Psoas muscle (tissue), 8 donors: ENCODE data around the gene POLR2H. TPM values are rescaled to one million over a fixed set of nuclear protein-coding genes. Genes with fewer than 3 reads are reported as not detected.

Experiments
- ATAC-seq, 4 donors: fragments of 200-7000 bp; cut with Tn5 transposase; one replicate each; pipeline ENCODE4 v1.9.1; 2020; ENCODE audit warnings: moderate library complexity in 3 of 4, mild to moderate bottlenecking in 2 of 4
- DNase-seq, 2 donors: peaks; one replicate each; pipeline ENCODE4 v3.0.0-alpha.2; 2020
- H3K27ac ChIP-seq: fragments of 200-600 bp; one replicate; pipeline ENCODE4 v1.8.0; 2022
- H3K27me3 ChIP-seq, 3 donors: fragments of 200-600 bp in 1 of 3; one replicate each; pipeline versions ENCODE4 v1.6.1 to v1.8.0; 2013 to 2022; ENCODE audit warnings: low read length in 2 of 3, mild to moderate bottlenecking in 2 of 3, moderate library complexity in 1 of 3; ENCODE audit not compliant: insufficient read depth in 3 of 3
- H3K36me3 ChIP-seq, 2 donors: fragments of 200-600 bp in 1 of 2; one replicate each; pipeline versions ENCODE4 v1.6.1 to v1.8.0; 2013 to 2022; ENCODE audit warnings: low read depth in 1 of 2, mild to moderate bottlenecking in 1 of 2, moderate library complexity in 1 of 2; ENCODE audit not compliant: insufficient read depth in 1 of 2
- H3K4me1 ChIP-seq: fragments of 200-600 bp; one replicate; pipeline ENCODE4 v1.8.0; 2022
- H3K4me3 ChIP-seq: fragments of 200-600 bp; one replicate; pipeline ENCODE4 v1.8.0; 2022; ENCODE audit warnings: mild to moderate bottlenecking
- H3K9me3 ChIP-seq: fragments of 200-600 bp; one replicate; pipeline ENCODE4 v1.8.0; 2022
- WGBS, 3 donors: extraction: QIAGEN DNeasy Blood & Tissue Kit; methylation state at CpG; one replicate each; pipeline versions ENCODE4 v1.1.6 to v1.1.7; 2013; 5-methylcytosine and 5-hydroxymethylcytosine counted together
- intact Hi-C, 2 donors: fragments of 100-400 bp; cut with DNase I; formaldehyde crosslinking; loops; one replicate each; pipeline versions ENCODE4 v1.11.0 to v1.14.2; 2022
- polyA plus RNA-seq, 3 donors: library from polyadenylated mRNA; stranded (reverse); fragments of 200-250 nt; gene quantifications; one replicate each; pipeline ENCODE4 v1.2.3, GENCODE V29; 2013
- total RNA-seq, 4 donors: library from RNA; stranded (reverse); fragmentation: NEBNext Ultra II Directional in 2 of 4; extraction: Animal tissue kit (Norgen Biotek cat#: 25700) in 2 of 4; gene quantifications; one replicate each; pipeline versions ENCODE4 v1.2.1 to v1.2.4, GENCODE V29; 2021 to 2023
- TF ChIP-seq, protein P1 (sequence below): fragments of 200-600 bp; IDR thresholded peaks from one replicate; pipeline ENCODE4 v1.8.0; 2022; ENCODE audit warnings: antibody characterized with exemption
- donor health status: healthy with polysubstance abuse.
- donor health status: DM: no; HTN: no; CAD: no; lungs with moderate emphysema.
- donor health status: Bipolar disorder and iron deficiency.
- donor health status: healthy.
- donor health status: DM: yes; HTN: yes; CAD: no.
- donor health status: DM: no; HTN: no; CAD: no.
- donor health status: DM: no; HTN: no; CAD: no.
- donor health status: DM: yes; HTN: yes; CAD: no.

POLR2H gene
- total and polyA plus RNA-seq, 7 donors = 21.2 to 117 (median 33.2) TPM

DNA sequence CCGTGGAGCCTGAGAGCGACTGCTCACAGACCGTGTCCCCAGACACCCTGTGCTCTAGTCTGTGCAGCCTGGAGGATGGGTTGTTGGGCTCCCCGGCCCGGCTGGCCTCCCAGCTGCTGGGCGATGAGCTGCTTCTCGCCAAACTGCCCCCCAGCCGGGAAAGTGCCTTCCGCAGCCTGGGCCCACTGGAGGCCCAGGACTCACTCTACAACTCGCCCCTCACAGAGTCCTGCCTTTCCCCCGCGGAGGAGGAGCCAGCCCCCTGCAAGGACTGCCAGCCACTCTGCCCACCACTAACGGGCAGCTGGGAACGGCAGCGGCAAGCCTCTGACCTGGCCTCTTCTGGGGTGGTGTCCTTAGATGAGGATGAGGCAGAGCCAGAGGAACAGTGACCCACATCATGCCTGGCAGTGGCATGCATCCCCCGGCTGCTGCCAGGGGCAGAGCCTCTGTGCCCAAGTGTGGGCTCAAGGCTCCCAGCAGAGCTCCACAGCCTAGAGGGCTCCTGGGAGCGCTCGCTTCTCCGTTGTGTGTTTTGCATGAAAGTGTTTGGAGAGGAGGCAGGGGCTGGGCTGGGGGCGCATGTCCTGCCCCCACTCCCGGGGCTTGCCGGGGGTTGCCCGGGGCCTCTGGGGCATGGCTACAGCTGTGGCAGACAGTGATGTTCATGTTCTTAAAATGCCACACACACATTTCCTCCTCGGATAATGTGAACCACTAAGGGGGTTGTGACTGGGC is 16.8 kb upstream of the POLR2H start:
- intact Hi-C loops = loop anchor here in 1 of 2 donors (5.0 kb wide), 1 partner anchor 42 kb away; no protein-coding TSS in a partner anchor
- WGBS, 3 donors = 66 to 80% (median 72%) methylated on average over 24 of the region's 24 CpGs

DNA sequence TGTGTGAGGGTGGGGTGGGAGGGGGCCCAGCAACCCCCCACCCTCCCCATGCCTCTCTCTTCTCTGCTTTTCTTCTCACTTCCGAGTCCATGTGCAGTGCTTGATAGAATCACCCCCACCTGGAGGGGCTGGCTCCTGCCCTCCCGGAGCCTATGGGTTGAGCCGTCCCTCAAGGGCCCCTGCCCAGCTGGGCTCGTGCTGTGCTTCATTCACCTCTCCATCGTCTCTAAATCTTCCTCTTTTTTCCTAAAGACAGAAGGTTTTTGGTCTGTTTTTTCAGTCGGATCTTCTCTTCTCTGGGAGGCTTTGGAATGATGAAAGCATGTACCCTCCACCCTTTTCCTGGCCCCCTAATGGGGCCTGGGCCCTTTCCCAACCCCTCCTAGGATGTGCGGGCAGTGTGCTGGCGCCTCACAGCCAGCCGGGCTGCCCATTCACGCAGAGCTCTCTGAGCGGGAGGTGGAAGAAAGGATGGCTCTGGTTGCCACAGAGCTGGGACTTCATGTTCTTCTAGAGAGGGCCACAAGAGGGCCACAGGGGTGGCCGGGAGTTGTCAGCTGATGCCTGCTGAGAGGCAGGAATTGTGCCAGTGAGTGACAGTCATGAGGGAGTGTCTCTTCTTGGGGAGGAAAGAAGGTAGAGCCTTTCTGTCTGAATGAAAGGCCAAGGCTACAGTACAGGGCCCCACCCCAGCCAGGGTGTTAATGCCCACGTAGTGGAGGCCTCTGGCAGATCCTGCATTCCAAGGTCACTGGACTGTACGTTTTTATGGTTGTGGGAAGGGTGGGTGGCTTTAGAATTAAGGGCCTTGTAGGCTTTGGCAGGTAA is 16.0 kb upstream of the POLR2H start:
- ATAC-seq (peak; percentile 92 to 97 (median 95)), DNase-seq (peak; percentile 76 to 91)
- intact Hi-C loops = no loop called here
- Histone ChIP-seq H3K9me3 (no peaks in the 10 kb centered on the region), H3K27me3 (no peaks in the 10 kb centered on the region), H3K27ac (peak overlapping the region; percentile 56), H3K4me3 (no peak overlapping the region), H3K36me3 (peaks cover 2 to 33% of the 10 kb centered on the region in 2 donors), H3K4me1 (peaks cover 11% of the 10 kb centered on the region)
- TF ChIP-seq, protein P1, sequence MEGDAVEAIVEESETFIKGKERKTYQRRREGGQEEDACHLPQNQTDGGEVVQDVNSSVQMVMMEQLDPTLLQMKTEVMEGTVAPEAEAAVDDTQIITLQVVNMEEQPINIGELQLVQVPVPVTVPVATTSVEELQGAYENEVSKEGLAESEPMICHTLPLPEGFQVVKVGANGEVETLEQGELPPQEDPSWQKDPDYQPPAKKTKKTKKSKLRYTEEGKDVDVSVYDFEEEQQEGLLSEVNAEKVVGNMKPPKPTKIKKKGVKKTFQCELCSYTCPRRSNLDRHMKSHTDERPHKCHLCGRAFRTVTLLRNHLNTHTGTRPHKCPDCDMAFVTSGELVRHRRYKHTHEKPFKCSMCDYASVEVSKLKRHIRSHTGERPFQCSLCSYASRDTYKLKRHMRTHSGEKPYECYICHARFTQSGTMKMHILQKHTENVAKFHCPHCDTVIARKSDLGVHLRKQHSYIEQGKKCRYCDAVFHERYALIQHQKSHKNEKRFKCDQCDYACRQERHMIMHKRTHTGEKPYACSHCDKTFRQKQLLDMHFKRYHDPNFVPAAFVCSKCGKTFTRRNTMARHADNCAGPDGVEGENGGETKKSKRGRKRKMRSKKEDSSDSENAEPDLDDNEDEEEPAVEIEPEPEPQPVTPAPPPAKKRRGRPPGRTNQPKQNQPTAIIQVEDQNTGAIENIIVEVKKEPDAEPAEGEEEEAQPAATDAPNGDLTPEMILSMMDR = peak; percentile 58
- 33 to 46% (median 37%) methylated on average over 14 of the region's 14 CpGs for WGBS, 3 donors

More for the DNA sequence above, 16.8 kb upstream of the POLR2H start:
- H3K4me3 ChIP-seq = no peak overlapping the region
- H3K4me1 ChIP-seq = peaks cover 14% of the 10 kb centered on the region
- no peaks in the 10 kb centered on the region for H3K27me3 ChIP-seq
- no peaks in the 10 kb centered on the region for H3K9me3 ChIP-seq
- H3K36me3 ChIP-seq = peaks cover 2 to 33% of the 10 kb centered on the region in 2 donors
- TF ChIP-seq, protein P1 = no peak
- H3K27ac ChIP-seq = no peak overlapping the region
- DNase-seq = peak in 1 of 2 donors; percentile 39
- ATAC-seq = no peak

DNA sequence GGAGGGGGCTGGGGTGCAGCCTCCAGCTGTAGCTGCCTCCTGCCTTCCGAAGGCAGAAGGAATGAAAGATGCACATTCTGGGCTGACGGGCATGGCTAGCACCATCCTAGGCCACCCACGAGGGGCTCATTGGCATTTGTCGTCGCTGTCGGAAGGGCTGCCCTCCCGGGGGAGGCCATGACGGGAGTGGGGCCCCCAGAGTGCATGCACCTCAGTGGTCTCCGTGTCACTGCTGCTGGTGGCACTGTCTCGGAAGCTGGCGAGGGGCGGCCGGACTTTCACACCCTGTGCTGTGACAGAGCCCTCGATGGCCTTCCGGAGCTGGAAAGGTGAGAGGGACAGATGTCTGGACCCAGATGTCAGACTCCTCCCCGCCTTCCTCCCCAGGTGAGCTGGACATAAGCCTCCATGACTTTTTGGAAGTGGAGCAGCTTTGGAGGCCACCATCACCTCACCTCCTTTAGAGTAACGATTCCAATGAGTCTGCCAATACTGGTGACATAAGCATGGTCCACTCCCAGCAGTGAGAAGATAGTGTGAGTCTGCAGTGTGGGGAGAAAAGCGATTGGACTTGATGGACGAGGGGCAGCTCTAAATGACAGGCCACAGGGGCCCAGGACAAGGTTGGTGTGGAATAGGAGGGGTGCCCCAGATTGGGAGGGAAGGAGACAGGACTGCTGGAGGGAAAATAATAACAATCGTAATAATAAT is 14.9 kb upstream of the POLR2H start:
- ATAC-seq (no peak), DNase-seq (no peak)
- 85 to 91% (median 90%) methylated on average over 20 of the region's 20 CpGs for WGBS, 3 donors
- H3K36me3 ChIP-seq = peaks cover 2 to 32% of the 10 kb centered on the region in 2 donors
- H3K4me3 ChIP-seq = no peak overlapping the region
- H3K9me3 ChIP-seq = no peaks in the 10 kb centered on the region
- intact Hi-C loops = no loop called here
- peaks cover 11% of the 10 kb centered on the region for H3K4me1 ChIP-seq
- H3K27ac ChIP-seq = peak overlapping the region; percentile 56
- TF ChIP-seq, protein P1 = no peak
- no peaks in the 10 kb centered on the region for H3K27me3 ChIP-seq

DNA sequence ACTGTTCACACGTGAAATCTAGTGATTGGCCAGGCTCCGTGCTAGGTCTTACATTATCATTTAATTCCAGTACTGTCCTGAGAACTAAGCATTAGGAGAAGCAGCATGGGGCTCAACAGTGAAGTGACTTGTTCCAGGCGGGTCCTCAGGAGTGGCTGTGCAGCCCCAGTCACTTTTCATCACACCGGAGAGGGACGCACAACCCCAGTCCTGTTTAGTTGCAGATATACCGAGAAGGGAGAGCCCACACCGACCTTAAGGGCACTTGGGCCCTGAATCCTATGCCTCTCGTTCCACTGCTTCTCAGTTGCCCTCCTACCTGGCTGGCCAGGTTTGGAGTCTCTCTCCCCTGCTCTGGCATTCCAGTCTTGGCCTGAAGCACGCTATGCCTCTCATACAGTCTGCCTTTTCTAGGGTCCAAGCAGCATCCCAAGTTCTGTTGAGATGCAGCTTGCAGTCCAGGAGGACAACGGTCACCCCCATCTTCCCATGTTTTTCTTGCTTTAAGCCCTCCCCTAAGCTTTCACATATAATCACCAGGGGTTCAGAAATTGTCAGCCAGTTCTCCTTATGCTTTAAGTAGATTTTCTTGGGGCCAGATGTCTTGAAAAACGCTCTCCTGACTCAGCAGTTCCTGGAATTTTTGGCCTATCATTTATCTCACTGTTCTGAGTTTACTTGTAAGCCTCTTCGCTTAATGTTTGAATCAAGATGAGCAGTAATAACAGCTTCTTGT is 14.0 kb upstream of the POLR2H start:
- H3K27ac ChIP-seq = no peak overlapping the region
- H3K27me3 ChIP-seq = no peaks in the 10 kb centered on the region
- DNase-seq (no peak), ATAC-seq (no peak)
- TF ChIP-seq, protein P1 = no peak
- intact Hi-C loops = no loop called here
- WGBS, 3 donors = 66 to 75% (median 71%) methylated on average over 12 of the region's 12 CpGs
- no peak overlapping the region for H3K4me3 ChIP-seq
- peaks cover 2 to 23% of the 10 kb centered on the region in 2 donors for H3K36me3 ChIP-seq
- no peaks in the 10 kb centered on the region for H3K9me3 ChIP-seq
- peaks cover 11% of the 10 kb centered on the region for H3K4me1 ChIP-seq
